Measurements from ENCODE around the gene HTR6. TPM values are rescaled to one million over a fixed set of nuclear protein-coding genes. Genes with fewer than 3 reads are reported as not detected.

Gene HTR6
- total RNA-seq, 1 experiment from 2014 or later, result not detected

DNA sequence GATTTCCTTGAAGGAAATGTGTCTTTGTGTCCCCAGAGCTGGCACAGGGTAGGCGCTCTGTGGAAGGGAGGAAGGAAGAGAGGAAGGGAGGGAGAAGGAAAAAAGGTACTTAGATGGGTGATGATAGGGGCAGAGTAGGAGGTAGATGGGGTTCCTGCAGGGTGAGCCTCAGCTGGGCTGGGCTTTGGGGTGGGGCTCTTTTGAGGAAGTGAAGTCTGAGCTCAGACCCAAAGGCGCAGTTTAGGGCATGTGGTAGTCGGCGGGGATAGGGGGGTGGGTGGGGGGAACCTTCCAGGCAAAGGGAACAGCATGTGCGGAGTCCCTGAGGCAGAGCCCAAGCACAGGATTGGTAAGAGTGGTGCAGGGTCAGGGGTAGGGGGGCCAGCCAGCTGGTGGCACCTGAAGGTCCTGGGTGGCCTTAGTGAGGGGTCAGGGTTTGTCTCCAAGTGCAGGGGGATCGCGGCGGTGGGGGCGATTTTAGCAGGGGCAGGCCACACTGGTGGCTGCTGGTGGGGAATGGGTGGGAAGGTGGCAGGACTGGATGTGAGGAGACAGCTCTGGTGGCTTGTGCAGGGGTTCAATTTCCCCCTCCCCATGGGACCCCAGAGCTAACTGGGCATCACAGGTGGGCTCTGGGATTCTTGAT lies 8.4 kb upstream of the HTR6 start:
- no peak for DNase-seq (ENCODE audit: low read depth)

DNA sequence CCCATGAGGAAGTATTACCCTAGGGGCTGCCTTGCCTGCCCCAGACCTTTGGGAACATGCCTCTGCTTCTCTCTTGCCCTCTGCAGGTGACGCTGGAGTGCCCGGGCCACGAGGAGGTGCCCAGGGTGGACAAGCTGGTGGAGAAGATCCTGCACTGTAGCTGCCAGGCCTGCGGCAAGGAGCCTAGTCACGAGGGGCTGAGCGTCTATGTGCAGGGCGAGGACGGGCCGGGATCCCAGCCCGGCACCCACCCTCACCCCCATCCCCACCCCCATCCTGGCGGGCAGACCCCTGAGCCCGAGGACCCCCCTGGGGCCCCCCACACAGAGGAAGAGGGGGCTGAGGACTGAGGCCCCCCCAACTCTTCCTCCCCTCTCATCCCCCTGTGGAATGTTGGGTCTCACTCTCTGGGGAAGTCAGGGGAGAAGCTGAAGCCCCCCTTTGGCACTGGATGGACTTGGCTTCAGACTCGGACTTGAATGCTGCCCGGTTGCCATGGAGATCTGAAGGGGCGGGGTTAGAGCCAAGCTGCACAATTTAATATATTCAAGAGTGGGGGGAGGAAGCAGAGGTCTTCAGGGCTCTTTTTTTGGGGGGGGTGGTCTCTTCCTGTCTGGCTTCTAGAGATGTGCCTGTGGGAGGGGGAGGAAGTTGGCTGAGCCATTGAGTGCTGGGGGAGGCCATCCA lies 7.8 kb upstream of the HTR6 start:
- no peak for DNase-seq (ENCODE audit: low read depth)

DNA sequence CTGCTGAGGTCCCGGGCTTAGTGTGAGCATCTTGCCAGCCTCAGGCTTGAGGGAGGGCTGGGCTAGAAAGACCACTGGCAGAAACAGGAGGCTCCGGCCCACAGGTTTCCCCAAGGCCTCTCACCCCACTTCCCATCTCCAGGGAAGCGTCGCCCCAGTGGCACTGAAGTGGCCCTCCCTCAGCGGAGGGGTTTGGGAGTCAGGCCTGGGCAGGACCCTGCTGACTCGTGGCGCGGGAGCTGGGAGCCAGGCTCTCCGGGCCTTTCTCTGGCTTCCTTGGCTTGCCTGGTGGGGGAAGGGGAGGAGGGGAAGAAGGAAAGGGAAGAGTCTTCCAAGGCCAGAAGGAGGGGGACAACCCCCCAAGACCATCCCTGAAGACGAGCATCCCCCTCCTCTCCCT lies 7.2 kb upstream of the HTR6 start:
- no peak for DNase-seq (ENCODE audit: low read depth)

DNA sequence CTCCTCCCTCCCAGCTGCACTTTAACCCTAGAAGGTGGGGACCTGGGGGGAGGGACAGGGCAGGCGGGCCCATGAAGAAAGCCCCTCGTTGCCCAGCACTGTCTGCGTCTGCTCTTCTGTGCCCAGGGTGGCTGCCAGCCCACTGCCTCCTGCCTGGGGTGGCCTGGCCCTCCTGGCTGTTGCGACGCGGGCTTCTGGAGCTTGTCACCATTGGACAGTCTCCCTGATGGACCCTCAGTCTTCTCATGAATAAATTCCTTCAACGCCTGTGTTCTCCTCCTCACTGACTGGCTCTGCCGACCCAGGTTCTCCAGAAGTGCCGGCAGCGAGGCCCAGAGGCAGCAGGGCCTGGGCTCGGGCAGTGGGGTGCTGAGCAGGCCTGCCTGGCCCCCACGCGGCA lies 6.5 kb upstream of the HTR6 start:
- DNase-seq (ENCODE audit: low read depth), result no peak

DNA sequence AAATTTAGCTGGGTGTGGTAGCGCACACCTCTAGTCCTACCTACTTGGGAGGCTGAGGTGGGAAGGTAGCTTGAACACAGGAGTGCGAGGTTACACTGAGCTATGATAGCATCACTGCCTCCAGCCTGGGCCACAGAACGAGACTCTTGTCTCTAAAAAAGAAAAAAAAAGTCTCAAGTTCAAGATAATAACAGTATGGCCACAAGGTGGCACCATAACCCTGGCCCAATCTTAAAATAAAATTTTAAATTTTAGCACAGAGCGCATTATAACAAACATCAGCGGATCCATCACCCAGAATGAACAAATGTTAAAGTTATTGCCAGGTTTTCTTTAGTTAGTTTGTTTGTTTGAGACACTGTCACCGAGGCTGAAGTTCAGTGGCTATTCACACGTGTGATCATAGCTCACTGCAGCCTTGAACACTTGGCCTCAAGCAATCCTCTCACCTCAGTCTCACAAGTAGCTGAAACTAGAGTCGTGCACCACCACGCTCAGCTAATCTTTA lies 2.9 kb upstream of the HTR6 start:
- peak; percentile 36 for DNase-seq (ENCODE audit: low read depth)

DNA sequence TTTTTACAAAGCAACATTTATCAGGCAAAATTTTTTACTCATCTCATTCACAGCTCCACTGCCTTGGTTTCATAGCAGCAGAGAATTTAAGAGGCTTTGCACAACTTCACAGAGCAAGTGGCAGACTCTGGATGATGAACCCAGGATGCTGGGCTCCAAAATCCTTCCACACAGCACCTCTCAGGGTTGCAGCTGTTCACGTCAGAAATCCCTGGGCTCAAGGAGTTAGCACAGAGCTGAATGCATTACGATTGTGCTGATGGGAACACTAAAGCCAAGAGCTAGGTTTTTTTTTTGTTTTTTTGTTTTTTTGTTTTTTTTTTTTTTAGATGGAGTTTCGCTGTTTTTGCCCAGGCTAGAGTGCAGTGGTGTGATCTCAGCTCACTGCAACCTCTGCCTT lies 2.4 kb upstream of the HTR6 start:
- DNase-seq (ENCODE audit: low read depth), result no peak

DNA sequence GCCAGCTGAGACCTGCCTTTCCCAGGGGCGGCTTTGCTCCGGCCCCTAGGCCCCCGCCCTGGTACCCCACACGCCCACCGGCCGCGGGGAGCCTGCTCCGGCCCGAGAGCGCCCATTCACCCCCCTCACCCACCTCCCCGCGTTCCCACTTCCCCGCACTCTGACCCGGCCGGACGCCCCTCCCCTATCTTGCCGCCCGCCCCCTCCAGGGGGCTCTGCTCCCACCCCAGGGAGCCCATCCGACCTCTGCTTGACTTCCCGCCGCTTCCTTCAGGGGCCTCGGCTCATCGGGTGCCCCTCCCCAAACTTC lies 466 bp downstream of the HTR6 start:
- DNase-seq (ENCODE audit: low read depth), result no peak

DNA sequence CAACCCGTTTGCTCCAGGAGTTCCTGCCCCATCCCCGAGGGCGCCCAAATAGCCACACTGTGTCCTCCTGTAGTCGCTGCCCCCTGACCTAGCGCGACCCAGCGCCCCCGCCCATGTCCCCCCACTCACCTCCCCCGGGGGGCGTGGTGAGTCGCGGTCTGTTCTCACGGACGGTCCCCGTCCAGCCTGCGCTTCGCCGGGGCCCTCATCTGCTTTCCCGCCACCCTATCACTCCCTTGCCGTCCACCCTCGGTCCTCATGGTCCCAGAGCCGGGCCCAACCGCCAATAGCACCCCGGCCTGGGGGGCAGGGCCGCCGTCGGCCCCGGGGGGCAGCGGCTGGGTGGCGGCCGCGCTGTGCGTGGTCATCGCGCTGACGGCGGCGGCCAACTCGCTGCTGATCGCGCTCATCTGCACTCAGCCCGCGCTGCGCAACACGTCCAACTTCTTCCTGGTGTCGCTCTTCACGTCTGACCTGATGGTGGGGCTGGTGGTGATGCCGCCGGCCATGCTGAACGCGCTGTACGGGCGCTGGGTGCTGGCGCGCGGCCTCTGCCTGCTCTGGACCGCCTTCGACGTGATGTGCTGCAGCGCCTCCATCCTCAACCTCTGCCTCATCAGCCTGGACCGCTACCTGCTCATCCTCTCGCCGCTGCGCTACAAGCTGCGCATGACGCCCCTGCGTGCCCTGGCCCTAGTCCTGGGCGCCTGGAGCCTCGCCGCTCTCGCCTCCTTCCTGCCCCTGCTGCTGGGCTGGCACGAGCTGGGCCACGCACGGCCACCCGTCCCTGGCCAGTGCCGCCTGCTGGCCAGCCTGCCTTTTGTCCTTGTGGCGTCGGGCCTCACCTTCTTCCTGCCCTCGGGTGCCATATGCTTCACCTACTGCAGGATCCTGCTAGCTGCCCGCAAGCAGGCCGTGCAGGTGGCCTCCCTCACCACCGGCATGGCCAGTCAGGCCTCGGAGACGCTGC lies 1.1 kb downstream of the HTR6 start:
- DNase-seq (ENCODE audit: low read depth), result no peak

DNA sequence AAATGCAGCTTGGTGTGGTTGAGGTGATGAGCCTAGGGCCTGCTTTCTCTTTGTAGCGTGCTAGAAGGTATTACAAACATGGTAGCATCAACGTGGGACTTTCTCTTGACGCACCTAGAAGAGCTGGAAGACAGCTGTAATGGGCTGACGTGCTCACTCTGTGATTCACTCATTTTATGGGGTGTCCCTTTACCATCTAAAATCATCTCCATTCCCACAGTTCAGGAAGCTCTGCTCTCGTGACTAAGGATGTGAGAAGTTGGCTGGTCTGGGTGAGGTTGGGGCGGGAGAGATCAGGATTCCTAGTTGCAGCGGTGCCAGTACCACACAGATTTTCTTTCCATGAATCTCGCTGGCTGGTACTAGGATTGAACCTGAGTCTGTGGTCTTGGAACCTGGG lies 4.2 kb downstream of the HTR6 start:
- DNase-seq (ENCODE audit: low read depth), result peak; percentile 66

DNA sequence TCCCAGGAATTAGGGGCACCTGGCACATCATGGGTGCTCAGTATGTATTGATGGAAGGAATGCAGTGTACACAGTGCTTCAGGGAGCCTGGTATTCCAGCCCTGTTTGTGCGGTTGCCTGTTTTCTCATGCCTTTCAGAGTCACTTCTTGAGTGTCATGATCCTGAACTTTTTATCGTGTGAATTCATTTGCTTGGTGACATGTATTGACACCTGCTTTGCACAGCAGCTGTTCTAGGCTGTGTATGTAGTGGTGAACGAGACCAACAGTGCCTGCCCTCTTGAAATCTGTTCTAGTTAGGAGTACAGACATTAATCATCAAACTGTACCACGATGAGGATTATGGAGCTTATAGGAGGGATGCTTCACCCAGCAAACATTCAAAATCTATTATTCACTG lies 6.1 kb downstream of the HTR6 start:
- no peak for DNase-seq (ENCODE audit: low read depth)

DNA sequence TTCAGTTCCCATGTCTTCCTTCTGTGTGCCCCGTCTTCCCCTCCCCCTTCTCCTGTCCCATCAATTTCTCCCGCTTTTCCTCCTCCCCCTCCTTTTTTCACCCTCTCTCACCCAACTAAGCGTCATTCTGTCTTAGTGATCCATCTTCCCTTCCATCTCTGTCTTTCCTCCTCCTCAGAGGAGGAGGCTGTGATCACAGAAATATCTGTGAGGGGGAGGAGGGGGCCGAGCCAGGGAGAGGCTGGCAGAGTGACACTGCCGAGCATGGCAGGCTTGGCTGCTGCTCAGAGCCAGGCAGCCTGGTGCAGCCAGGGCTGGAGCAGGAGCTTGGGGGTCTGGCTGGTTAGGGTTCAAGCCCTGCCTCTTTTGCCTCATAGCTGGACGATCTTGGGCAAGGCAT lies 7.6 kb downstream of the HTR6 start:
- DNase-seq (ENCODE audit: low read depth), result no peak

DNA sequence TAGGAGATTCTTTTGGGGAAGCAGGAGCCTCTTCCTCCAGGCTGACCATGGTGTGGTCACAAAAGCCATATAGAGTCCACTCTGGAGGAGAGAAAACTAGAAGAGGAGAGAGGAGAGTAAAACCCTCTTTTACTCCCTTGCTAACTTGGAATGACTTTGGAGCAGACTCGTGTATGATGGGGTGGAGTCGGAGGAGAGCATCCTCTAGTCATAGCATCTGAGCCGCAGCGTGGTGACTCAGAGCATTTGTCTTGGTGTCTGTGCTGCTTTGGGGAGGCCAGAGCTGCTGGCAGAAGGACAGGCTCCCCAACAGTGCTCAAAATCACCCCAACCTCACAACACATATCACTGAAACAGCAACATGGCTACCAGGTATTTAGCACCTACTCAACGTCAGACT lies 11.1 kb downstream of the HTR6 start:
- DNase-seq (ENCODE audit: low read depth), result no peak

DNA sequence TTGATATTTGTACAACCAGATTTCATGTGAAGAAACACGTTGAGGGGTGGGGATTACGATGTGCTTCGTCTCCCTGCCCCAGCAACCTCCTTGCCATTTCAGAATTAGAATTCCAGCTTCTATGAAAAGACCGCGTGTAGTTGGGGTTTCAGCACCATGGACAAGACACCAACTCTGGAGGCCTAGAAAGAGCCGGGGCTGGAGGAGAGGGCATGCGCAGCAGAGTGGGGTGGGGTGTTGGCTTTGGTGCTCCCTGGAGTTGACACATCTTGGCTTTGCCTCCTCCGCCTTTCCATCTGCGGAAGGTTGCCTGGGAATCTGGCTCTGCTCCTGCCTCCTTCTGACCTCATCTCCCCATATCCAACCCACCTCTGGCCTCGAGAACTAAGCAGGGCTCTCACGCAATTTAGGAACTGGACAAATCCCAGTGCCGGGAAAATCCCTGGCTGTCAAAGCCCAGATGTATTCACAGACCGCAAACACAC lies 11.8 kb downstream of the HTR6 start:
- DNase-seq (ENCODE audit: low read depth), result peak; percentile 31

DNA sequence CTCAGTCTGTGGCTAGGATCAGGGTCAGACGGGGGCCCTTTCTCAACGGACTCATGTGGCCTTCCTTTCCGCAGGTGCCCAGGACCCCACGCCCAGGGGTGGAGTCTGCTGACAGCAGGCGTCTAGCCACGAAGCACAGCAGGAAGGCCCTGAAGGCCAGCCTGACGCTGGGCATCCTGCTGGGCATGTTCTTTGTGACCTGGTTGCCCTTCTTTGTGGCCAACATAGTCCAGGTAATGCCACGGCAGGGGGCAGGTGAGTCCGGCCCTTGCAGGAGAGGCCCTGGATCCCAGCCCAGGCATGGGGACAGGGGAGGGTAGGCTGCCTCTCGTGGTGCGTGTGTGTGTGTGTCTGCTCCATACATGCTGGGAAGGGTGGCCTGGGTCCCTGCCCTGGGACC lies 13.8 kb downstream of the HTR6 start:
- no peak for DNase-seq (ENCODE audit: low read depth)

DNA sequence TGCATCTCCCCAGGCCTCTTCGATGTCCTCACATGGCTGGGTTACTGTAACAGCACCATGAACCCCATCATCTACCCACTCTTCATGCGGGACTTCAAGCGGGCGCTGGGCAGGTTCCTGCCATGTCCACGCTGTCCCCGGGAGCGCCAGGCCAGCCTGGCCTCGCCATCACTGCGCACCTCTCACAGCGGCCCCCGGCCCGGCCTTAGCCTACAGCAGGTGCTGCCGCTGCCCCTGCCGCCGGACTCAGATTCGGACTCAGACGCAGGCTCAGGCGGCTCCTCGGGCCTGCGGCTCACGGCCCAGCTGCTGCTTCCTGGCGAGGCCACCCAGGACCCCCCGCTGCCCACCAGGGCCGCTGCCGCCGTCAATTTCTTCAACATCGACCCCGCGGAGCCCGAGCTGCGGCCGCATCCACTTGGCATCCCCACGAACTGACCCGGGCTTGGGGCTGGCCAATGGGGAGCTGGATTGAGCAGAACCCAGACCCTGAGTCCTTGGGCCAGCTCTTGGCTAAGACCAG lies 14.3 kb downstream of the HTR6 start:
- DNase-seq (ENCODE audit: low read depth), result no peak

DNA sequence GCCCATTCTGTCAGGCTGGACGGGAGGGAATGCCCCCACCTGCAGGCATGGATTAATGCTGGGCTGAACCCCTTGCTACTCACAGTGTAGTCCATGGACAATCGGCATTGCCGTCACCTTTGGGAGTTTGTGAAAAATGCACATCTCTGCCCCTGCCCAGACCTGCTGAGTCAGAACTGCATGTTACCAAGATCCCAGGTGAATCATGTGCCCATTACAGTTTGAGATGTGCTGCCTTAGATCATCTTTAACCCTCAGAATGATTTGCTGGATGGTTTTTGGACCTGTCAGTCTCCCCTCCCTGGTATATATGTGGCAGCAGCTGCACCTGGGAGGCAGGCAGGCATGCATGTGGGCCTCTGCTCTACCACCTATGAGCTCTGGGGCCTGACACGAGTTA lies 15.0 kb downstream of the HTR6 start:
- DNase-seq (ENCODE audit: low read depth), result no peak

DNA sequence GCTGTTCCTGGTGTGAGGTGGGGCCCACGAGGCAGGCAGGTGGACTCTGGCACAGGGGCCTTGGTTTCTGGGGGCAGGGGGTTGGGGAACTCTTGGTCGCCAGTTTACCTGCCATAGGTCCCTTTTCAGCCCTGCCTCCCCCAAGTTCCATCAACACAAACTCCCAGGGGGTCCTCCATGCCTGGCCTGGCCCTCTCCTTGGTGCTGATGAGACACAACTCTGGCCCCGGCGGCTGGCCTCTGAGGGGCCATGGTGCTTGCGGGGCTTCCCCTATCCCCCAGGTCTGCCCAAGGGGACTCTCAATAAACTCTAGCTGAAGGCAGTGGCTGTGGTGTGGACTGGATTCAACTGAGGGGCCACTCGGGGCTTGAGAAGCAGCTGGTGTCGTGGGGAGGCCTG lies 16.0 kb downstream of the HTR6 start:
- no peak for DNase-seq (ENCODE audit: low read depth)

DNA sequence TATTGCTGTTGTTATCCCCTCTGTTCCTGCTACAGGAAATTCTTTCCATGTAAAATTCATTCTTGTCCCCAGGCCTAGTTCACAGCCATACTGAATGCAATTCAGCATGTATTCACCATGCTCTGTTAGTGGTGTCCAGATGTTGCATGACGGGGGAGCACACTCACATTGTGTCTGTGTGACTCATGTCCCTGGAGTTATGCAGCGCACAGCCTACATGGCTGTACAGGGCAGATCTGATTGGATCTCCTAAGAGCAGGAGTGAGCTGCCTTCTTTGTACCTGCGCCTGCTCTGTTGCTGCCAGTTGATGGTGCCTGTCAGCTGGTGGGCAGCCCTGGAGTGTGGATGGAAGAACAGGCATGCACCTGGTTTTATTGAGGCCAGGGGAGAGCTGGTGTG lies 17.6 kb downstream of the HTR6 start:
- DNase-seq (ENCODE audit: low read depth), result peak; percentile 76

DNA sequence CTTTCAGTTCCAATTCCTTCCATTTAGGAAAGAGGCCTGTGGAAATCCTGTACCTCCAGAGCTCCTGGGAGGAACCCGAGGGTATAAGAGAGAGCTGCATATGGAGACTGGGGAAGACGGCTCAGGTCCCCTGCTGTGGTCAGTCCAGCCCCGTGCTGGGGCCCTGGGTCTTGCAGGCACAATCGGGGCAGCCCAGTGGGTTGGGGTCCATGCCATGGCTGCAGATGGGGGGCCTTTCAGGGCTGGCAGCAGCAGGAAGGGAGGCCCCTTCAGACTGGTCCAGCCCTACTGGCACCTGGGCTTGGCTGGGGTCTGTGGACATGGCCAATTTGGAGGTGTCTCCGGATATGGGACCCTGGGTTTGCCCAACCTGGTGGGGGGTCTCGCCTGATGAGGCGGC lies 18.2 kb downstream of the HTR6 start:
- no peak for DNase-seq (ENCODE audit: low read depth)

DNA sequence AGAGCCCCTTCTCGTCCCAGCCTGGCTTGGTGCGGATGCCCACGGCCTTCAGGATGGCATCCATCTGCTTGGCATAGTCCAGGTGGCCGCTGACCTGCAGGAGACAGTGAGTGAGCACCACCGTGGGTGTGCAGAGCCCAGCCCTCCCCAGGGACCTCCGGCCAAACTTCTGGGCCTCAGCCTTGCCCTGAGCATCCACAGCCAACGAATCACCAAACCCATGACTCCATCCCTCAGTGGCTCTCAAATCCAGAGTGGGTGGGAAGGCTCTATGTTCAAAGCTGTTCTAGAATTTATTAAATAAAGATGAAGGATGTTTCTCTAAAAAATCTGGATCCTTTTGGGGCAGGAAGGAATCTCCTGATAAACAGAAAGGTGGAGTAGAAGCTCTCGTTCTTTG lies 18.7 kb downstream of the HTR6 start:
- DNase-seq (ENCODE audit: low read depth), result no peak

DNA sequence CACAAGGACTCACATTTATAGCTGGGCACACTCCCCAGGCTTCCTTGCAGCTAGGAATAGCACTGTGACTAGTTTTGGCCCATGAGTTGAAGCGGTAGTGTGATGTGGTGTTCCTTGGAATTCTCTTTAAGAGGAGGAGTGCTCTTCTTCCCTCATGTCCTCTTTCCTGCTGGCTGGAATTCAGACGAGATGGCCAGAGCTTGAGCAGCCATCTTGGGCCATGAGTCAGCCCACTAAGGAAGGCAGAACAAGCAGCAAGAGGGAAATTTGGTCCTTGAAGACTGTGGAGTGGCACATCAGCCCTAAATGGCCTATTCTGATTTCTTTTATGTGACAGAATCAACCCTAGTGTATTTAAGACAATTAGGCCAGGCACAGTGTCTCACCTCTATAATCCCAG lies 20.0 kb downstream of the HTR6 start:
- DNase-seq (ENCODE audit: low read depth), result no peak

DNA sequence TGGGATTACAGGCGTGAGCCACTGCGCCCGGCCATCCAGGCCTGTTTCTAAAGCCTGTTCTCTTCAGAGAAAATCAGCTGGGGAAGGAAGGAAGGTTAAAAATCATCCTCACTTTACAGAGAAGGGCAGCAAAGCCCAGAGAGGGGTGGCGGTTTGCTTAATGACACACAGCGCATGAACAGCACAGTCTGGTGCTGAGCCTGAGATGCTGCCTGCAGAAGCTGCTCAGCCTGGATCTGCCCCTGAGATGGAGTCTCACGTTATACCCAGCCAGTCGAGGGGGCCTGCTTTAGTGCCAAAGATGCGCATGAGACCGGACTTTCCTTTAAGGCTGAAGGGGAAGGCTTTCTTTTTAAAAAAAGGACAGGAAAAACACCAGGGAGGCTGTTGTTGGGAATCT lies 21.3 kb downstream of the HTR6 start:
- DNase-seq (ENCODE audit: low read depth), result no peak
